Adipocyte (in vitro differentiated cells): ENCODE measurements around the gene ROM1.
A peak's percentile ranks its signal among the peaks of the same experiment; 100 is the strongest.
"Not testable (repeated sequence)": the region's sequence is repeated elsewhere in the genome, so short reads cannot be mapped to it uniquely, and the experiment has no call there.

ENCODE experiments used
- DNase-seq: peaks from one replicate; pipeline ENCODE4 v3.0.0-alpha.2; 2015; ENCODE audit warnings: low read depth
- H3K27me3 ChIP-seq: replicated peaks from 2 replicates; pipeline ENCODE4 v1.7.0; 2013; ENCODE audit warnings: mild to moderate bottlenecking, low read length, moderate library complexity; ENCODE audit not compliant: control insufficient read depth, insufficient read depth
- H3K36me3 ChIP-seq: 2 replicates; pipeline ENCODE4 v1.7.0; 2013; ENCODE audit warnings: low read length, mild to moderate bottlenecking, moderate library complexity; ENCODE audit not compliant: control insufficient read depth, insufficient read depth, severe bottlenecking
- H3K4me1 ChIP-seq: 2 replicates; pipeline ENCODE4 v1.7.0; 2013; ENCODE audit warnings: mild to moderate bottlenecking, low read length, moderate library complexity; ENCODE audit not compliant: control insufficient read depth, insufficient read depth
- H3K4me3 ChIP-seq: 2 replicates; pipeline ENCODE4 v1.7.0; 2013; ENCODE audit warnings: mild to moderate bottlenecking, low read length, moderate library complexity
- H3K9ac ChIP-seq: 2 replicates; pipeline ENCODE4 v1.7.0; 2013; ENCODE audit warnings: mild to moderate bottlenecking, low read length, moderate library complexity
- H3K9me3 ChIP-seq: 2 replicates; pipeline ENCODE4 v1.7.0; 2013; ENCODE audit warnings: mild to moderate bottlenecking, low read length, moderate library complexity; ENCODE audit not compliant: control insufficient read depth

The ROM1 gene

GRCh38 chr11:62574363-62575071 lies 38.5 kb upstream of the ROM1 start:
- H3K9ac ChIP-seq = peak overlapping the region; percentile 98
- peak; percentile 61 for DNase-seq

DNA sequence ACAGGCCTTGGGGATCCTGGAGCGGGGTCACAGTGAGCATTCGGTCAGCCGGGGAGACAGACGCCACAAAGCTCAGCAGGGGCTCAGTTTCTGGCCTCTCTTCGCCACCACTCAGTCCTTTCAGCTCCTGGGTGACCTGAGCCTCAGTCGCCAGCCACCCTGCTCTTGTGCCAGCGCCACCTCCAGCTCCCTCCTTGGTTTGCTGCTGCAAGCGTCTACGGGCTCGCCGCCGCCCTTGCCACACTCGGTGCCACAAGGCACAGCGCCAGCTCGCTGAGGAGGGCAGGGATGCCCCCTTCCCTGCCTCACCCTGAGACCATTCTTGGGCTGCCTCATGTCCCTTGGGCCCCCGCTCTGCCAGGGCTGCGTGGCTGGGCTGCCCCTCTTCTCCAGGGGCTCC lies 37.9 kb upstream of the ROM1 start:
- H3K9me3 ChIP-seq = no peaks in the 10 kb centered on the region
- peak overlapping the region; percentile 98 for H3K9ac ChIP-seq
- peaks cover 57% of the 10 kb centered on the region for H3K4me1 ChIP-seq
- peaks cover 38% of the 10 kb centered on the region for H3K36me3 ChIP-seq
- no peak for DNase-seq
- no peaks in the 10 kb centered on the region for H3K27me3 ChIP-seq
- H3K4me3 ChIP-seq = peak overlapping the region; percentile 94

More at GRCh38 chr11:62574363-62575071, 38.5 kb upstream of the ROM1 start:
- Histone ChIP-seq H3K36me3 (peaks cover 45% of the 10 kb centered on the region), H3K9me3 (no peaks in the 10 kb centered on the region), H3K27me3 (no peaks in the 10 kb centered on the region), H3K4me3 (peak overlapping the region; percentile 94), H3K4me1 (peaks cover 64% of the 10 kb centered on the region)

DNA sequence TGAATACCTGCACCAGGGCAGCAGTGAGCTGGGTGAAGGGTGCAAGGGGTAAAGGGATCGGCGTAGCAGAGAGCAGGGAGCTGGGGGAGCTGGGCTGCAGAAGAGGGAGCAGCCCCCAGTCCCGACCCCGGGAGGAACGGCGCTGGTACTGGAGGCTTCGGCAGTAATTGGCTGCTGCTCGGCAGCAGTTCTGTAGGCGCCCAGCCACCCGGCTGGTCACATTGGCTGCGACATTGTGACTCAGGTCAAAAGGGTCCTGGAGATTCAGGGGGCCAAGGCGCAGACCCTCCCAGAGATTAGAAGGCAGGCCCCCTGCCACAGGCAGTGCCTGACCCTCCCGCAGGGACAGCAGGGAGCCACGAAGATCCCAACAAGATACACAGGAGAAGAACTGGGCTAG lies 37.2 kb upstream of the ROM1 start:
- DNase-seq = no peak
- H3K36me3 ChIP-seq = peaks cover 33% of the 10 kb centered on the region

DNA sequence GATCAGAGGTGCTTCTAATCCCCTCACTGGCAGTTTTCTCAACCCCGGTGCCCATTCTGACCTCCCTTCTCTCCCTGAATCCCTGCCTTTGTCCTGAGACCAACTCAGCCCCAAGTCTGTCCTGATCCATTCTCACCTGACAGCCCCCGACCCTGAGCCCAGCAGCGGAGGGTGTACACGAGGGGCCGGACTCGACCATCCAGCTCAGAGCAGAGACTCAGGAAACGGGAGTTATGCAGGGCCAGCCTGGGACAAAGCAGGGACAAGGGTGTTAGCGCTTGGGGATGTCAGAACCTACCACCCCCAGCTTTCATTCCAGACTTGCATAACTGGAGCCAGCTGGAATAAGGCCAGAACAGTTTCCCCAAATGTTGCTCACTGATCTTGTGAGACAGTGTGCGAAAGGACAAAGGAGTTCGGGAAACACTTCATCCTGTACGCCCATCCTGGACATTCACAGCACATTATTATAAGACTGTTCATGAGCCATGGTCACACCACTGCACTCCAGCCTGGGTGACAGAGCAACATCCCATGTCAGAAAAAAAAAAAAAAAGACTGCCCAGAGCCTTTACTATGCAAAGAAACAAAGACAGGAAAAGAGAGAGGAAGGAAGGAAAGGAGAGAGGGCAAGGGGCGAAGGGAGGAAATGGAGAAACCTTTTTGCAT lies 35.9 kb upstream of the ROM1 start:
- DNase-seq = no peak

More for the DNA sequence above, 37.2 kb upstream of the ROM1 start:
- Histone ChIP-seq H3K9ac (peak overlapping the region; percentile 98), H3K4me1 (peaks cover 52% of the 10 kb centered on the region), H3K27me3 (no peaks in the 10 kb centered on the region), H3K4me3 (peak overlapping the region; percentile 94), H3K9me3 (no peaks in the 10 kb centered on the region)

DNA sequence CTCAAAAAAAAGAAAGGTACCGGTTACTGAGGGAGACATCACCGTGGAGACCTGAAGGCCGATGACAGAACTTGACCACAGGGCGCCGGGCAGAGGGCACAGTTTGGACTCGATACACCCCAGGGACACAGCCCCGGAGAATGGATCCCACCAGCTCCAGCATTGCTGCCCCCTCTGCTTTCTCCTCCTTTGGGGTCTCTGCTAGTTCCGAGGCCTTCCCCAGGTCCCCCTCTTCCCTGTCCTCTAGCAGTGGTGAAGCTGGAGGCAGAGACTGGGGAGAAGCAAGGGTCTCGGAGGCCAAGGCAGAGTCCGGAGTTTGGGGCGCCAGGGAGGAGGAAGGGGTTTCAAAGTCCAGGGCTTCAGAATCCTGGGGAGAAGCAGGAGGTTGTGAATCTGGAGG lies 34.5 kb upstream of the ROM1 start:
- H3K27me3 ChIP-seq = no peaks in the 10 kb centered on the region
- no peak for DNase-seq
- no peak overlapping the region for H3K4me3 ChIP-seq
- no peaks in the 10 kb centered on the region for H3K9me3 ChIP-seq
- no peak overlapping the region for H3K9ac ChIP-seq
- H3K4me1 ChIP-seq = peaks cover 34% of the 10 kb centered on the region
- H3K36me3 ChIP-seq = peaks cover 25% of the 10 kb centered on the region

More for the DNA sequence above, 35.9 kb upstream of the ROM1 start:
- H3K4me3 ChIP-seq = peak overlapping the region; percentile 43
- no peaks in the 10 kb centered on the region for H3K9me3 ChIP-seq
- H3K4me1 ChIP-seq = peaks cover 41% of the 10 kb centered on the region
- H3K36me3 ChIP-seq = peaks cover 27% of the 10 kb centered on the region
- H3K9ac ChIP-seq = peak overlapping the region; percentile 98
- no peaks in the 10 kb centered on the region for H3K27me3 ChIP-seq

DNA sequence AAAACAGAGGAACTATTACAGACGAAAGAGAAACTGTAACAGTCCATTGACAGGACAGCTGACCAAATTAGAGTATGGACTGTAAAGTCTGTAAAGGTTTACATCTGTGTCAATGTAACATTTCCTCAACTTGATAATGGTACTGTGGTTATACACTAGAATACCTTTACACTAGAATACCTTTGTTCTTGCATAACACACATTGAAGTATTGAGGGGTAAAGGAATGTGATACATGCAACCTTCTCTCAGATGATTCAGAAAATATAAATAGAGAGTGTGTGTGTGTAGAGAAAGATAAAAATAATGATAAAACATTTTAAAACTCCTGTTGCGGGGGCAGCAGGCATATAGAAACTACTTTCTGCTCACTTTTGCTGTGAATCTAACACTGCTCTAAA lies 33.8 kb upstream of the ROM1 start:
- DNase-seq = no peak
- H3K36me3 ChIP-seq = peaks cover 29% of the 10 kb centered on the region
- H3K9ac ChIP-seq = no peak overlapping the region

GRCh38 chr11:62580959-62581715 lies 31.9 kb upstream of the ROM1 start:
- Histone ChIP-seq H3K36me3 (peaks cover 38% of the 10 kb centered on the region), H3K27me3 (no peaks in the 10 kb centered on the region), H3K4me3 (no peak overlapping the region), H3K4me1 (peaks cover 18% of the 10 kb centered on the region), H3K9me3 (no peaks in the 10 kb centered on the region), H3K9ac (no peak overlapping the region)
- no peak for DNase-seq

More for the DNA sequence above, 33.8 kb upstream of the ROM1 start:
- Histone ChIP-seq H3K4me1 (peaks cover 34% of the 10 kb centered on the region), H3K9me3 (no peaks in the 10 kb centered on the region), H3K27me3 (no peaks in the 10 kb centered on the region), H3K4me3 (no peak overlapping the region)

DNA sequence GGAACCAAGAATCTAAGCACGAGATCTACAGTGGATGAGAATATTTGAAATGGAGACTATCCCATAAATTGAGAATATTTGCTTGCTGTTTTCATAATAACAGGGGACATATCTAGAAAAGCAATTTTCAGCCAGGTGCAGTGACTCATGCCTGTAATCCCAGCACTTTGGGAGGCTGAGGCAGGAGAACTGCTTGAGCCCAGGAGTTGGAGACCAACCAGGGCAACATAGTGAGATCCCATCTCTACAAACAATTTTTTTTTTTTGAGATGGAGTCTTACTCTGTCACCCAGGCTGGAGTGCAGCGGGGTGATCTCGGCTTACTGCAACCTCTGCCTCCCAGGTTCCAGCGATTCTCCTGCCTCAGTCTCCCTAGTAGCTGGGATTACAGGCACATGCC lies 31.3 kb upstream of the ROM1 start:
- not testable (repeated sequence) for DNase-seq, H3K9me3 ChIP-seq, H3K27me3 ChIP-seq, H3K9ac ChIP-seq, H3K4me3 ChIP-seq
- Histone ChIP-seq H3K4me1 (peaks cover 12% of the 10 kb centered on the region), H3K36me3 (peaks cover 41% of the 10 kb centered on the region)

GRCh38 chr11:62585356-62585755 lies 27.7 kb upstream of the ROM1 start:
- not testable (repeated sequence) for H3K27me3 ChIP-seq, H3K9me3 ChIP-seq, H3K4me1 ChIP-seq, DNase-seq, H3K9ac ChIP-seq, H3K4me3 ChIP-seq
- peaks cover 37% of the 10 kb centered on the region for H3K36me3 ChIP-seq

DNA sequence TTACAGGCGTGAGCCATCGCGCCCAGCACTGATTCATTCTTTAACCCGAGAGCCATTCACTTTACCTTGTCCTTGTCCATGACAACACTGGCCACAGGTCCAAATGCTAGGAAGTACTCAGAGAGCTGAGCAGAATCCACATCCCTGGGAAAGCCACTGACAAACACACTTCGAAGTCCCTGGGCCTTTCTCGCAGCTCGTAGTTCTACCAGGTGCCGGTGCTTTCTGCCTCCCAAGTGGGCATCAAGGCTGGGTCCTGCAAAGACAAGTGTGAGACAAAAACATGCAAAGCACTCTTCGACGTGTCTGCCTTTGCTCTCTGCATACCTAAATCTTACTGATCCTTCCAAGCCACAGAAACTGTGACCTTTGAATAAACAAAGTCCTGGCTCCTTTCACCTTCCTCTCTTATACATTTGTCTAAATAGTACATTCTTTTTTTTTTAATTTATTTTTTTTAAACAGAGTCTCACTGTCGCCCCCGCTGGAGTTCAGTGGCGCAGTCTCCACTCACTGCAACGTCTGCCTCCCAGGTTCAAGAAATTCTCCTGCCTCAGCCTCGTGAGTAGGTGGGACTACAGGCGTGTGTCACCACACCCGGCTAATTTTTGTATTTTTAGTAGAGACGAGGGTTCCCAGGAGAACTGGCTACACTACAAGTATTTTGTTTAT lies 24.0 kb upstream of the ROM1 start:
- H3K36me3 ChIP-seq = peaks cover 39% of the 10 kb centered on the region
- H3K4me3 ChIP-seq = no peak overlapping the region
- H3K27me3 ChIP-seq = no peaks in the 10 kb centered on the region
- H3K9ac ChIP-seq = no peak overlapping the region
- DNase-seq = peak; percentile 54
- H3K9me3 ChIP-seq = no peaks in the 10 kb centered on the region
- peaks cover 15% of the 10 kb centered on the region for H3K4me1 ChIP-seq
